ENCODE measurements around the gene PXDN. TPM values are rescaled to one million over a fixed set of nuclear protein-coding genes. Genes with fewer than 3 reads are reported as not detected.

PXDN gene
- total and polyA plus RNA-seq, 2 of the 13 experiments (the other 11 are each of a cell fraction or from before 2014, with no cell fraction given) = not detected

DNA sequence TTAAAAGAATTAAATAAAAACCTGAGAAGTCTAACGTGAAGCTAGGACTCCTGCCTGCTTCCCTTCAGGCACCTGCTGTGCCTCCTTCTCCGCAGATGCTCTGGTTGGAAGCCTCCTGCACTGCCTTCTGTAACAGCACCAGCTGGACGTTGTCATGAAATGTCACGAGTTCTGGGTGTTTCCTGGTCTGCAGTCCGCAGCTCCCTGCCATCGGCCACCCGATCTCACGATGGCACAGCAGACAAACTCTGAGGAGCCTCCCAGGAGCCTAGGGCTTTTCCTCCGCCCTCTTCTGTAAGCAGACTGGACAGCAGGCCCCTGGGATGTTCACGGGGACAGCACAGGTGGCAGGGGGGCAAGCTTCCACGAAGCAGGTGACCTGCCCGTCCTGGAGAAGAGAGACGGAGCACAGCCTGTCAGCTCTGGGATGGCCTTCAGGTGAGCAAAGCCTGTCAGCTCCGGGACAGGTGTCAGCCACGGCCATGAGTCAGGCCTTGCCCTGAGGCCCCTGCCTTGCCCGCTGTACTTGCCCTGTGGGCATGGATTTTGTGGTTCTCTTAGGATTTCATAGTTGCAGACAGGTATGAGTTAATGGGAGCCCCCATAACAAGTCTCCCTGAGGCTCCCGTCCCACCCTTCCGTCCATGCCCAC is 110.3 kb downstream of the PXDN start (continued):
- TF ChIP-seq PHF8 (CRISPR knock-in tag; IDR thresholded peaks at IDR 0.05) = no peak
- no peak for TF ChIP-seq ZC3H13 (CRISPR knock-in tag; IDR thresholded peaks at IDR 0.05)

DNA sequence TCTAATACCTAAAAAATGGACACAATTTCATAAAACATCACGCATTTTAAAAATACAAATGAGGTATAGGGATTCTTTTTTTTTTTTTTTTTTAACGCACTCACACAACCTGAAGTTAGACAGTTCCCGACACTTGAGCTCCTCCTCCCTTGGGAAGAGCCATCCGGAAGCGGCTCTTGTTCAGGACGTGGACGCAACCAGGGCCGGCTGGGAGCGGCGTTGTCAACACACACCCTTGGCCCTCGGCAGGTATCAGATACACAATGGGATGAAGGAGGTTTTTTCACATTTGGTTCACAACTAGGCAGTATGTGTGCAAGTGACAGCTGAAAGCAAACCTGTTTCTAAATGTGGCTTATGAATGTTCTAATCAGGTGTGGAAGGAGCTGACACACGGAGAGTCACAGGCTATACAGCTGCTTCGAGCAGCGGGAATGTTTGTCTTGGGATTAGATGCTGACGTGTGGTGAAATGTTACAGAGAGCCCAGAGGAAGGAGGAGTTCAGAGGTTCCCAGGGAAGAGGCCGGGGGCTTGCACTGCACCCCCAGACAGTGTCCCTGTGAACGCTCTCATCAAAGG is 111.1 kb downstream of the PXDN start:
- CTCF ChIA-PET (ENCODE audit: low intra/inter-chr PET ratio, low total read pairs) = no interaction called here
- intact Hi-C loops (cut with micrococcal nuclease; ENCODE audit: unreplicated experiment) = no loop called here

More for the DNA sequence above, 111.1 kb downstream of the PXDN start:
- Histone ChIP-seq H4K20me1 (ENCODE audit: insufficient read depth, low read length) (no peaks in the 10 kb centered on the region), H3K27ac (ENCODE audit: extremely low read length, insufficient read depth, low read length) (no peak overlapping the region), H3K4me3 (replicated peaks in 1 of 3; ENCODE audit: insufficient read depth in 1 of 3, low read depth in 2 of 3, low read length in 3 of 3) (no peak overlapping the region), H3K4me1 (ENCODE audit: insufficient read depth, low read length) (no peaks in the 10 kb centered on the region), H3K4me2 (ENCODE audit: low read depth, low read length) (no peak overlapping the region), H3K9ac (ENCODE audit: insufficient read depth, low read depth, low read length) (no peak overlapping the region), H3K79me2 (ENCODE audit: insufficient read depth, low read length) (no peaks in the 10 kb centered on the region), H2AFZ (ENCODE audit: low read length) (no peak overlapping the region), H3K36me3 (replicated peaks in 1 of 2; ENCODE audit: control insufficient read depth in 1 of 2, insufficient read depth in 2 of 2, low read length in 2 of 2) (no peaks in the 10 kb centered on the region), H3K9me3 (ENCODE audit: low read length) (no peaks in the 10 kb centered on the region), H3K27me3 (ENCODE audit: control insufficient read depth in 1 of 2, insufficient read depth in 2 of 2, low read length in 2 of 2) (peaks cover 12 to 70% of the 10 kb centered on the region in 2 experiments; a peak in 4 of 5 replicates)
- ATAC-seq (no peak), FAIRE-seq (no peak), DNase-seq (ENCODE audit: low spot score) (no peak)
- in situ Hi-C loops (cut with HindIII; ENCODE audit: extremely low pct_ligation_motif_present, low pct_unique_long_range_greater_than_20kb) = no loop called here
- BruUV-seq (replicated peaks) = no TSS peak
- POLR2A ChIA-PET = no interaction called here
- 24% methylated on average over 17 of the region's 17 CpGs for WGBS (ENCODE audit: low lambda C conversion rate)
- TF ChIP-seq ATM (IDR thresholded peaks at IDR 0.05; ENCODE audit: borderline replicate concordance) (no peak), PAF1 (CRISPR knock-in tag; IDR thresholded peaks at IDR 0.05) (no peak), HCFC1 (IDR thresholded peaks at IDR 0.05; ENCODE audit: low read depth, low read length) (no peak), MTF2 (CRISPR knock-in tag; IDR thresholded peaks at IDR 0.05; ENCODE audit: borderline replicate concordance) (no peak), SIN3A (IDR thresholded peaks at IDR 0.05; ENCODE audit: borderline replicate concordance, low read depth, low read length) (no peak), TMF1 (CRISPR knock-in tag; IDR thresholded peaks at IDR 0.05; ENCODE audit: low read depth) (no peak), PHF20 (CRISPR knock-in tag; IDR thresholded peaks at IDR 0.05) (no peak), ZNF766 (CRISPR knock-in tag; IDR thresholded peaks at IDR 0.05; ENCODE audit: borderline replicate concordance) (no peak), ZNF891 (CRISPR knock-in tag; IDR thresholded peaks at IDR 0.05) (no peak)
- TF ChIP-seq, protein P1, sequence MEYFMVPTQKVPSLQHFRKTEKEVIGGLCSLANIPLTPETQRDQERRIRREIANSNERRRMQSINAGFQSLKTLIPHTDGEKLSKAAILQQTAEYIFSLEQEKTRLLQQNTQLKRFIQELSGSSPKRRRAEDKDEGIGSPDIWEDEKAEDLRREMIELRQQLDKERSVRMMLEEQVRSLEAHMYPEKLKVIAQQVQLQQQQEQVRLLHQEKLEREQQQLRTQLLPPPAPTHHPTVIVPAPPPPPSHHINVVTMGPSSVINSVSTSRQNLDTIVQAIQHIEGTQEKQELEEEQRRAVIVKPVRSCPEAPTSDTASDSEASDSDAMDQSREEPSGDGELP (IDR thresholded peaks at IDR 0.05; ENCODE audit: borderline replicate concordance, low read depth) = no peak
